Measurements from ENCODE around the gene PTPRM.

PTPRM gene

GRCh38 chr18:7979714-7980113 lies 412.6 kb downstream of the PTPRM start:
- in situ Hi-C loops (cut with MboI; ENCODE audit: low sequenced_read_pairs), result no loop called here

GRCh38 chr18:7980136-7980535 lies 413.0 kb downstream of the PTPRM start:
- in situ Hi-C loops (cut with MboI; ENCODE audit: low sequenced_read_pairs), result no loop called here

GRCh38 chr18:7980656-7981055 lies 413.5 kb downstream of the PTPRM start:
- in situ Hi-C loops (cut with MboI; ENCODE audit: low sequenced_read_pairs), result no loop called here

GRCh38 chr18:7982216-7982615 lies 415.1 kb downstream of the PTPRM start:
- in situ Hi-C loops (cut with MboI; ENCODE audit: low sequenced_read_pairs), result no loop called here

- in situ Hi-C loops (cut with MboI; ENCODE audit: low sequenced_read_pairs), result no loop called here
These were observed 420.3 kb downstream of the PTPRM start for GRCh38 chr18:7987284-7987976.

- in situ Hi-C loops (cut with MboI; ENCODE audit: low sequenced_read_pairs), result no loop called here
These were observed 423.6 kb downstream of the PTPRM start for GRCh38 chr18:7990670-7991069.

- in situ Hi-C loops (cut with MboI; ENCODE audit: low sequenced_read_pairs), result no loop called here
These were observed 434.7 kb downstream of the PTPRM start for GRCh38 chr18:8001711-8002301.

GRCh38 chr18:8003878-8004675 lies 437.0 kb downstream of the PTPRM start:
- in situ Hi-C loops (cut with MboI; ENCODE audit: low sequenced_read_pairs), result no loop called here

- in situ Hi-C loops (cut with MboI; ENCODE audit: low sequenced_read_pairs), result no loop called here
These were observed 437.7 kb downstream of the PTPRM start for GRCh38 chr18:8004792-8005191.

GRCh38 chr18:8005870-8006569 lies 438.9 kb downstream of the PTPRM start:
- in situ Hi-C loops (cut with MboI; ENCODE audit: low sequenced_read_pairs), result no loop called here

GRCh38 chr18:8006979-8007378 lies 439.9 kb downstream of the PTPRM start:
- in situ Hi-C loops (cut with MboI; ENCODE audit: low sequenced_read_pairs), result no loop called here

GRCh38 chr18:8008033-8008432 lies 440.9 kb downstream of the PTPRM start:
- in situ Hi-C loops (cut with MboI; ENCODE audit: low sequenced_read_pairs), result no loop called here

GRCh38 chr18:8011361-8011760 lies 444.2 kb downstream of the PTPRM start:
- in situ Hi-C loops (cut with MboI; ENCODE audit: low sequenced_read_pairs), result no loop called here

GRCh38 chr18:8011906-8012305 lies 444.8 kb downstream of the PTPRM start:
- in situ Hi-C loops (cut with MboI; ENCODE audit: low sequenced_read_pairs), result no loop called here

GRCh38 chr18:8018701-8019331 lies 451.7 kb downstream of the PTPRM start:
- in situ Hi-C loops (cut with MboI; ENCODE audit: low sequenced_read_pairs), result no loop called here

- in situ Hi-C loops (cut with MboI; ENCODE audit: low sequenced_read_pairs), result no loop called here
These were observed 452.5 kb downstream of the PTPRM start for GRCh38 chr18:8019600-8019999.

GRCh38 chr18:8020132-8020846 lies 453.2 kb downstream of the PTPRM start:
- in situ Hi-C loops (cut with MboI; ENCODE audit: low sequenced_read_pairs), result no loop called here

- in situ Hi-C loops (cut with MboI; ENCODE audit: low sequenced_read_pairs), result no loop called here
These were observed 461.9 kb downstream of the PTPRM start for GRCh38 chr18:8029061-8029460.

GRCh38 chr18:8029731-8030130 lies 462.6 kb downstream of the PTPRM start:
- in situ Hi-C loops (cut with MboI; ENCODE audit: low sequenced_read_pairs), result no loop called here

GRCh38 chr18:8030201-8030600 lies 463.1 kb downstream of the PTPRM start:
- in situ Hi-C loops (cut with MboI; ENCODE audit: low sequenced_read_pairs), result no loop called here

All from HL-60/S4 (cell line).